HFFc6 (cell line): Measurements from ENCODE around the gene TTC23. TPM values are rescaled to one million over a fixed set of nuclear protein-coding genes. Genes with fewer than 3 reads are reported as not detected.

ENCODE experiments used
- DNase-seq: peaks from one replicate; pipeline ENCODE4 v3.0.0-alpha.2; 2018
- H3K27ac Mint-ChIP-seq: 2 replicates; pipeline ENCODE4 v1.8.0; 2020; ENCODE audit warnings: mild to moderate bottlenecking, mixed read lengths
- H3K27me3 Mint-ChIP-seq: 2 replicates; pipeline ENCODE4 v1.8.0; 2021; ENCODE audit warnings: mild to moderate bottlenecking, moderate library complexity, mixed read lengths; ENCODE audit not compliant: insufficient read depth
- H3K36me3 Mint-ChIP-seq: 2 replicates; pipeline ENCODE4 v1.8.0; 2021; ENCODE audit warnings: low read depth, mixed read lengths
- H3K4me1 Mint-ChIP-seq: 2 replicates; pipeline ENCODE4 v1.8.0; 2020; ENCODE audit warnings: low read depth, mixed read lengths
- H3K4me3 Mint-ChIP-seq: 2 replicates; pipeline ENCODE4 v1.8.0; 2020; ENCODE audit warnings: mild to moderate bottlenecking, moderate library complexity, mixed read lengths
- H3K9me3 Mint-ChIP-seq: 2 replicates; pipeline ENCODE4 v1.8.0; 2020; ENCODE audit warnings: mild to moderate bottlenecking, mixed read lengths
- CTCF ChIP-seq: fragments of 200-600 bp; sonication (generic); IDR thresholded peaks from 2 replicates; pipeline ENCODE4 v1.5.0; 2021; ENCODE audit warnings: antibody characterized with exemption, mild to moderate bottlenecking
- total RNA-seq, 6 experiments: library from RNA; stranded (reverse); fragmentation: NEBNext Ultra II Directional; extraction: Animal tissue kit (Norgen Biotek cat#: 25700); gene quantifications; 2 replicates in 1 of 6; 3 replicates in 5 of 6; pipeline ENCODE4 v1.2.3, GENCODE V29; 2021

TTC23 gene
- total RNA-seq, 6 experiments from 2014 or later, result 11.9 to 17.4 (median 15.0) TPM

GRCh38 chr15:99095626-99096025 lies 153.8 kb downstream of the TTC23 start:
- Mint-ChIP-seq H3K4me1 (no peaks in the 10 kb centered on the region), H3K4me3 (no peak overlapping the region), H3K9me3 (no peaks in the 10 kb centered on the region)

GRCh38 chr15:99092554-99093172 lies 156.7 kb downstream of the TTC23 start:
- Mint-ChIP-seq H3K4me1 (no peaks in the 10 kb centered on the region), H3K27ac (no peak overlapping the region), H3K27me3 (peaks cover 30% of the 10 kb centered on the region), H3K36me3 (no peaks in the 10 kb centered on the region), H3K4me3 (no peak overlapping the region), H3K9me3 (no peaks in the 10 kb centered on the region)
- no peak for TF ChIP-seq CTCF
- no peak for DNase-seq

More at GRCh38 chr15:99095626-99096025, 153.8 kb downstream of the TTC23 start:
- H3K27ac Mint-ChIP-seq, result no peak overlapping the region
- no peak for DNase-seq
- peaks cover 29% of the 10 kb centered on the region for H3K27me3 Mint-ChIP-seq
- no peaks in the 10 kb centered on the region for H3K36me3 Mint-ChIP-seq
- TF ChIP-seq CTCF, result no peak

GRCh38 chr15:99090938-99091337 lies 158.4 kb downstream of the TTC23 start:
- peaks cover 6% of the 10 kb centered on the region for H3K4me1 Mint-ChIP-seq
- no peaks in the 10 kb centered on the region for H3K9me3 Mint-ChIP-seq
- peaks cover 19% of the 10 kb centered on the region for H3K27me3 Mint-ChIP-seq
- no peak overlapping the region for H3K27ac Mint-ChIP-seq
- H3K4me3 Mint-ChIP-seq, result no peak overlapping the region
- DNase-seq, result no peak
- no peaks in the 10 kb centered on the region for H3K36me3 Mint-ChIP-seq
- no peak for TF ChIP-seq CTCF

GRCh38 chr15:99090011-99090699 lies 159.2 kb downstream of the TTC23 start:
- DNase-seq, result no peak
- Mint-ChIP-seq H3K27ac (no peak overlapping the region), H3K4me3 (no peak overlapping the region), H3K36me3 (no peaks in the 10 kb centered on the region), H3K9me3 (no peaks in the 10 kb centered on the region), H3K27me3 (peaks cover 18% of the 10 kb centered on the region), H3K4me1 (peaks cover 13% of the 10 kb centered on the region)
- no peak for TF ChIP-seq CTCF

GRCh38 chr15:99087405-99087943 lies 161.9 kb downstream of the TTC23 start:
- Mint-ChIP-seq H3K4me3 (no peak overlapping the region), H3K27me3 (peaks cover 11% of the 10 kb centered on the region), H3K4me1 (peaks cover 24% of the 10 kb centered on the region), H3K27ac (no peak overlapping the region), H3K36me3 (no peaks in the 10 kb centered on the region), H3K9me3 (no peaks in the 10 kb centered on the region; the same call in 1 of the 2 replicates)
- no peak for TF ChIP-seq CTCF
- no peak for DNase-seq
